Kidney capillary endothelial cell (primary cell): ENCODE data around the gene DVL1.

Source experiments
- DNase-seq: peaks from one replicate; pipeline ENCODE4 v3.0.0-alpha.2; 2018; ENCODE audit warnings: low spot score

DVL1 gene

DNA sequence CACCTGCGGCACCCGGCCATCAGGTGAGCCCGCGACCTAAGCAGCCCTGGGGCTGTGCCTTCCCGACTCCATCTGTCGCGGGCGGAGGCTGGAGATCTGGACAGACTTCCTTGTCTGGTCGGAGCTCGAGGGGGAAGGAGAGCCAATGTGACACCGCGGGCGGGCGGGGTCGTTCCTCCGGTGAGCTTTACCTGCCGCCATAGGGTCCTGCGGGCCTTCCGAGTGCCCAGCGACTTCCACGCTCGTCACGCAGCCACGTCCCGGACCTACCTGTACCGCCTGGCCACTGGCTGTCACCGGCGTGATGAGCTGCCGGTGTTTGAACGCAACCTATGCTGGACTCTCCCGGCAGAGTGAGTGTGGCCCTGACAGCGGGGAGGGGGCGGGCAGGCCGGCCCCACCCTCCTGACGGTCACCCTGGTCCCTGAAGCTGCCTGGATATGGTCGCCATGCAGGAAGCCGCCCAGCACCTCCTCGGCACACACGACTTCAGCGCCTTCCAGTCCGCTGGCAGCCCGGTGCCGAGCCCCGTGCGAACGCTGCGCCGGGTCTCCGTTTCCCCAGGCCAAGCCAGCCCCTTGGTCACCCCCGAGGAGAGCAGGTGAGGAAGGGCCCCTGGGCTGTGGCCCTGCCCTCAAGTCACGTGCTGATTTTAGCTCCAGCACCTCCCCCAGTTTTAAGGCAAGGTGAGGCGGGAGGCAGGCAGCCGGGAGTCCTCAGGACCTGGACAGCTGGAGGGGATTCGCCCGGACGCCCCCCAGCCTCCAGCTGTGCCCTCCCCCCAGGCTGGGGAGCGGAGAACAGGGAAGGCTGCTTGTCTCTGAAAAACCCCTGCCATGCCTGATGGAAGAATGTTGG, 39.7 kb downstream of the DVL1 start:
- DNase-seq: no peak

DNA sequence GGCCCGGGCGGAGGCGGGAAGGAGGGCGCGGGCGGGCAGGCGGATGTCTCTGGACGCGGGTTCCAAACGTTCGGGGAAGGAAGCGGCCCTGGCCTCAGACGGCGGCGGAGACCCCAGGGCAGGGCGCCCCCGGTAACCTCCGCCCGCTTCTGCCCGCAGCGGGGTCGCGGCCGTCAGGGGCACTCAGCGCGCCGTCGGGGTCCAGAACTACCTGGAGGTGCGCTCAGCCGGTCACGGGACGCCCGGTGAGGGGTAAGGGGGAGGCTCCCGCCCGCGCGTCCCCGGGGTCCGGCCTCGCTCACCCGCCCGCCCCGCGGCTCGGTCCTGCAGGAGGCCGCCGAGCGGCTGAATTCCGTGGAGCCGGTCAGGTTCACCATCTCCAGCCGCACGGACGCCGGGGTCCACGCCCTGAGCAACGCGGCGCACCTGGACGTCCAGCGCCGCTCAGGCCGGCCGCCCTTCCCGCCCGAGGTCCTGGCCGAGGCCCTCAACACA, 40.4 kb downstream of the DVL1 start:
- no peak for DNase-seq

GRCh38 chr1:1307923-1308755, 41.1 kb downstream of the DVL1 start, which contains the start of the genes ACAP3 and PUSL1:
Gene ACAP3, minus strand, starts transcription at chr1:1307930. Its CDS starts 115 bp downstream, at chr1:1307815.
Gene PUSL1, plus strand, starts transcription at chr1:1308597. Its CDS starts 47 bp downstream, at chr1:1308644.
- peak; percentile 88 for DNase-seq

DNA sequence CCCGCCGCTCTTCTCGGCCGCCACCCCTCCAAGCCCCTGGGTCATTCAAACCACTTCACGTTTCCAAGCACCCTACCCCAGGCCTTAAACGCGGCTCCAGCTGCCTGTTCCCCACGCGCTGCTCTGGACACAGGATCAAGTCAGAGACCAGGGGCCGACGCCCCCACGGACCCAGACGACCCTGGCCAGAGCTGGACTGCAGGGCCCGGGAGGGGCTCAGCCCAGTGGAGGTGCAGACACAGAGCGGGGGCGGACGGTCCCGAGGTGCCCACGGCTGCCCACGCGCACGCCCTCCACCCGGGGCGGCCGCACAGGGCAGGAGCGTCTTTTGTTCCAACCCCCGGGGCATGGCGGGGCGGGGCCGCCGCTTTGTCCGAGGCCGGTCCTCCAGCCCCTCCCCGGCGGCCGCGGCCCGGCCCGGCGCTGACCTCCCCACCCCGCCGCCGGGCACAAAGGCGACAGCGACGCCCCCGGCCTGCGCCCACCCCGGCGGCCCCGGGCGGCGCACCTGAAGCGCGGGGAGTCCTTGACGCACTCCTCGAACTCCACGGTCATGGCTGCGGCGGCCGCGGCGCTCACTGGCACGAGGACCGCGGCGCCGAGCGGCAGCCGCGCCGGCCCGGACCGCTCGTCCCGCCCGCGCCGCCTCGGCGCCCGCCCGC, 41.8 kb downstream of the DVL1 start:
- no peak for DNase-seq

GRCh38 chr1:1306661-1307260, 42.5 kb downstream of the DVL1 start:
- DNase-seq: no peak

GRCh38 chr1:1306070-1306660, 43.1 kb downstream of the DVL1 start:
- DNase-seq: no peak

DNA sequence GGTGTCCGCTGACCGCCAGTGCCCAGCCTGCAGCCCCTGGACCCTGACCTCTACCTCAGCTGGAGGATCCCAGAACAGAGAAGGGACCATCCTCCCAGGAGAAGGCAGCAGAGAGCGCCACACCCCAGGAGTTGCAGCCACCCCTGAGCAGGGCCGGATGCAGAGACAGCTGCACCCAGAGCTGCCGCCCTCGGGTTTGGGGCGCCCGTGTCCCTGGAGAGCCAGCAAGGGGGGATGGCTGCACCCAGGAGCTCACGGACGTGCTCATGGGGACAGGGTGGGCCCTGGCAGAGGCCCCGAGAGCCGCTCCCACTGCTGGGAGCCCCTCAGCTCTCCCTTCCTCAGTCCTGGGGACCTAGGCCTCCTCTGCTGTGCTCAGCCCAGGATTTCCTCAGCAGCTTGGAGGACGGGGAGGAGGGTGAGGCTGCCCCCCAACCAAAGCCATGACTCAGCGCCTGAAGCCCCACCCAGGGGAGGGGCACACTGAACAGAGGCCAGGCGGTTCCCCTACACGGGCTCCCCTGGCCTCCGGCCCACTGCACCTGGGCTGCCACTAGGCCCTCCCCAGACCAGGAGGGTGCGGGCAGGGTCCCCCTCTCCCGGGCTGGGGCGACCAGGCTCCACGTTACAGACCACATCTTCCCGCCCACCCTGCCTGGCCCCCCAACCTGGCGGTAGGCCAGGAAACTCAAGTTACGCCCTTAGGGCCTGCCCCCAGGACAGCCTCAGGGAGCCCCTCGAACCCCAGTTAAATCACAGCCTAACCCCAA, 43.7 kb downstream of the DVL1 start:
- no peak for DNase-seq

DNA sequence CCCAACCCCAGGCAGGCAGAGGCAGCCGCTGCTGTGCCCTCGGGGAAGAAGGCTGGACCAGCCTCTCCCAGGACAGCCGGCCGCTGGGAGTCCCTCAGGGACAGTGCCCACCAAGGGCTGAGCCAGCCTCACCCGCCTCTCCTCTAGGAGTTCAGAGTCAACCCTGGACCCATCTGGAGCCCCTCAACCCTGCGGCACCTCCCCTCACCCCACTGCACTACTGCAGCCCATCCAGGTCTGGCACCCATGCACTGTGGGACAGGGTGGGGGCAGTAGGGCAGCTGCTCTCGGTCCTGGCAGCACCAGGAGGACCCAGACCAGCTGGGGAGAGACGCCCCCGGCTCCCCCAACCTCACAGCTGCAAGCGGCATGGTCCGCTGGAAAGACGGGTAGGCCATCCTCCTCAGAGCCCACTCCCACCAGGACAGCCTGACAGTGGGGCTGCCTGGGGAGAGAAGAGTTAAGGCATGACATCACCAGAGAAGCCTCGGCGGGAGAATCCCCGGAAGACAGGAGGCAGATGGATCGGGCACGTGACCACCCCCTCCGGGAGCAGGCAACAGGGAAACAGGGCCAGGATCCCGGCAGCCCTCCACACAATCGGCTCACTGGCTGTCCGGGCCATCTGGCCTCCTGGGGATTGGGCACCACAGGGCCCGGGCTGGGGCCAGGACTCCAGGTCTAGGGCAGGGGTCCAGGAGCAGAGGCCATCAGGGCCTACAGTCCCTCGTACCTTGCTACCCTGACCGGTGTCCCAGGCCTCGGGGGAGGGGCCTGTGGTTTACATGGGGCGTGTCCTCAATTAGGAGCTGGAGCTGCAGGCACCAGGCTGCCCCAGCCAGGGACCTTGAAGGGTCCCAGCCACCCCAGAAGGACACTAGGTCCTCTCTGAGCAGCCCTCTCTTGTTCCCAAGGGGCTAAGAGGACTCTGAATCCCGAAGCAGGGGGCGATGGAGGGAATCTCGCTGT, 44.6 kb downstream of the DVL1 start:
- DNase-seq: peak; percentile 39

DNA sequence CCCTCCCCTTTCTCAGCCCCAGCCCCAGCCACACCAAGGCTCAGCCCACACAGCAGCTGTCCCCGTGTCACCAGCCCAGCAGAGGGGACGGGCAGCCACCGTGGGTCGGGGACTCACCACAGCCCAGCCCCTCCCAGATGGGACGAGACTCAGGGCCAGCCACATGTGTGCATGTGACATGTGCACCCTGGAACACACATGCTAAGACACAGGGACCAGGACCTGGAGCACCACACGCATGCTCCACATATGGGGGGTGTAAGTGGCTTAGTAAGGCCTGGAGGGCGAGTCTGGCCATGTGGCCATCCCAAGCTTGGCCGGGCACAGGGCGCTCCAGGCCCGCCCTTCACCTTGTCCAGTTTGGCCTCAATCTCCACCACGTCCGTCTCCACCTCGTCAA, 45.5 kb downstream of the DVL1 start:
- no peak for DNase-seq

- no peak for DNase-seq
These were observed 46.2 kb downstream of the DVL1 start for GRCh38 chr1:1302951-1303509.

DNA sequence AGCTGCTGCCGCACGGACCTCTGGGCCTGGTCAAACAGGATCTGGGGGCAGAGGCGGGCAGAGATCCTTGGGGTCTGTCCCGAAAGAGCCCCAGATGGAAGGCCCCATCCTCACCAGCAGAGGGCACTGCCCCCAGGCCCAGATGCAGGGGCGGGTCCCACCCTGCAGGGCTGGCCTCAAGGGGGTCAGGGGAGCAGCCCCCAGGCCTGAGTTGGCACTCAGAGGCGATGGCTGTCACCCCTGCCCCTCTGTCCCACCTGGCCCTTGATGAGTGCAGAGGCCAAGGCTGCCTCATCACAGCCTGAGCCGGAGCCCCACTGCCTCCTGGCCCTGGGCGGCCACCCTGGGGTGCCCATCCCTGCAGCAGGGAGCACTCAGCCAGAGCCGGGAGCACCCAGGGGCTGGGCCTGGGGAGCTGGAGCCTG, 47.2 kb downstream of the DVL1 start:
- no peak for DNase-seq

GRCh38 chr1:1300352-1300739, 48.9 kb downstream of the DVL1 start:
- no peak for DNase-seq

DNA sequence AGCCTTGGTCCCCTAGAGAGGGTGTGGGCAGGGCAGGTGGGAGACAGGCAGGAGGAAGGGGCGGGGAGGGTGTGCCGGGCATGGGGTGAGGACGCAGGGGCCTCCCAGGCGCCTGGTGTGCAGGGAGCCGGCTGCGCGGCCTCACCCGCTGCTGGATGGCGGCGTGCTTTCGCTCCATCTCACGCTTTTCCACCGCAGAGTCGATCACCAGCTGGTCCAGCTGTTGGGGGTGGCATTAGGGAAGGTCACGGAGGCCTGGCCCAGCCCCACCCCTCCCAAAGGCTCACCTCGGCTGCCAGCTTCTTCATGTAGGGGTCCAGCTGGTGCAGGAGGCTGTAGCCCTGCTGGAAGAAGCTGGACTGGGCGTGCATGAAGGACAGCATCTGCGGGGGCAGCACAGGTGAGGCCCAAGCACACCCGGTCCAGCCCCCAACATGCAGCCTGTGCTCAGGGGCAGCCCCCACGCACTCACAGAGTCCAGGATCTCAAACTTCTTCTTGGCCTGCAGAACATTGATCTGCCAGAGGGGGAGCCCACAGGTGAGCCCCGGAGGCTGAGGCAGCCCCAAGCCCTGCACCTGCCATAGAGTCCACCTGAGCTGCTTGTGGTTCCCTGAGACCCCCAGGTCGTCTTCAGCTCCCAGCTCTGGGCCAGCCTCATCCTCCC, 49.4 kb downstream of the DVL1 start:
- no peak for DNase-seq

DNA sequence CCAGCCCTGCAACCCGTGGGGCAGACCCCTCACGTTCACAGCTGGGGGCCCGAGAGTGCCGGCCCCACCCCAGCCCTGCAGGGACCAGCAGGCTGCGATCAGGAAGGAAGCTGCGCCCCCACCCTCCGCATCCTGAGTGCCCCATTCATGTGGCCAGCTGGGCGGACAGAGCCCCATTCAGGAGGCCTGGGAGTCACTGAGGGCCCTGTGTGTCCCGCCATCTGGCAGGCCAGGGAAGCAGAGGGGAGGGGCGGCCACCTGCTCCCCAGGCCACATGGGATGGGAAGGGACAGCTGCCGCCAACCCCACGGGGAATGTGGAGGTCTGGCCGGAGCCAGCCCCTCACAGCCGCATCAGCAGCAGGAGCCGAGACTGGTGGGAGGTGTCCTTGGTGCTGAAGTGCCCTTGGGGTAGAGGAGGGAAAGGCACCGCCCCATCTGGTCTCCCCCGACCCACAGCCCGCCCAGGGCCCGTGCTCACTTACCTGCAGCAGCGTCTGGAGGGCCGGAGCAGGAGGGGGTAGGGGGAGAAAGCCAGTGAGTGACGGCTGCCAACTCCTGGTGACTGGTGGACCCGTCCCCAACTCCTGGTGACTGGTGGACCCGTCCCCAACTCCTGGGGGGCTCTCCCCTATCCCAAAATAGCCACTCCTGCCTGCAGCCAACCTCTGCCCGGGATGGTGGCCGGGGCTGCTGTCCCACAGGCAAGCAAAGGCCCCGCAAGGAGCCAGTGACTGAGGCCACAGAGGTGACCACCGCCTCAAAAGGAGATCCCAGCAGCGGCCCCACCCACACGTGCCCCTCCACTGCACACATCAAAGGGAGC, 50.1 kb downstream of the DVL1 start:
- peak; percentile 29 for DNase-seq

DNA sequence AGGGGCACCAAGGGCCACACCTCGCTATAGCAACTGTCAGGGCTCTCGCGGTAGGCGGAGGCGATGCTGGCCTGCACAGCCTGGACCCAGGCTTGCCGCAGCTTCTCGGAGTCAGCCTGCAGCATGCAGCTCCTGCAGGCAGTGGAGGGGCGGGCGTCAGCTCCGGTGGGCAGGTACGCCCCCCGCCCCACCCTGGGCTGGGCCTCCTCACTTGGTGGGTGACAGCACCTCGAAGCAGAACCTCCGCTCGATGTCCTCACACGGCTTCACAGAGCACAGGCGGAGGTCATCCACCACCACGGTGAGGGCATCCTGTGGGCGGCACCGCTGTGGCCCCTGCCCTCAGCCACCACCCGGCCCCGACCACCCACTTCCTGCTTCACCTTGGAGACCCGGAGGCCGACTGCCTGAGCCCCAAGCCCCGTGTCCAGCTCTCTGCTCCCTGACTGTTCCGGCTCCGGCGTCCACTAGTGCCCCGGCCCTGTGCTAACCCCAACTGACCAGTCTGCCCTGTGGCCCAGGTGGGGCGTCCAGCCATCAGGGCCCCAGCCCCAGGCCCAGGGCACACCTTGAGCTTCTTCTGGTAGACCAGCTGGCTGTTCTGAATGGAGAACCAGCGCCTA, 51.3 kb downstream of the DVL1 start:
- no peak for DNase-seq

GRCh38 chr1:1296070-1297061, 52.9 kb downstream of the DVL1 start:
- DNase-seq: no peak
